Measurements from ENCODE around the gene RELN.

DNA sequence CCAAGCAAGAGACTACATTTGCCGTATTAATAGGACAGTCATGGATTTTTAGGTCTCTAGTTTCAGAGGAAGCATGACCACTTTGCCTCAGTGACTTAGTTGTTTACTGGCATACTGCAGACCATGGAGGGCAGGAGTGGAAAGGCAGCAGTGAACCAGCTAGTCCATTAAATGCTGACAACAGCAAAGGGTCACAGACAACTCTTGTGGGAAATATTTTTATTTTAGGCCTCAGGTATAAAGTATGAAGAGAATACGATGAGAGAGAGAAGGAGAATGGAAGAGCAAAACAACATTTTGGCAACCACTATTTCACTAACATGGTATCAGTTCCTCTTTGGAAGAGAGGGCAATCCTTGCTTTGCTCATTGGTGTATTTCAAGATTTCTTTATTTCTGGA is 118.0 kb downstream of the RELN start:
- TF ChIP-seq, protein P1, sequence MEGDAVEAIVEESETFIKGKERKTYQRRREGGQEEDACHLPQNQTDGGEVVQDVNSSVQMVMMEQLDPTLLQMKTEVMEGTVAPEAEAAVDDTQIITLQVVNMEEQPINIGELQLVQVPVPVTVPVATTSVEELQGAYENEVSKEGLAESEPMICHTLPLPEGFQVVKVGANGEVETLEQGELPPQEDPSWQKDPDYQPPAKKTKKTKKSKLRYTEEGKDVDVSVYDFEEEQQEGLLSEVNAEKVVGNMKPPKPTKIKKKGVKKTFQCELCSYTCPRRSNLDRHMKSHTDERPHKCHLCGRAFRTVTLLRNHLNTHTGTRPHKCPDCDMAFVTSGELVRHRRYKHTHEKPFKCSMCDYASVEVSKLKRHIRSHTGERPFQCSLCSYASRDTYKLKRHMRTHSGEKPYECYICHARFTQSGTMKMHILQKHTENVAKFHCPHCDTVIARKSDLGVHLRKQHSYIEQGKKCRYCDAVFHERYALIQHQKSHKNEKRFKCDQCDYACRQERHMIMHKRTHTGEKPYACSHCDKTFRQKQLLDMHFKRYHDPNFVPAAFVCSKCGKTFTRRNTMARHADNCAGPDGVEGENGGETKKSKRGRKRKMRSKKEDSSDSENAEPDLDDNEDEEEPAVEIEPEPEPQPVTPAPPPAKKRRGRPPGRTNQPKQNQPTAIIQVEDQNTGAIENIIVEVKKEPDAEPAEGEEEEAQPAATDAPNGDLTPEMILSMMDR (IDR thresholded peaks at IDR 0.05), result no peak
- TF ChIP-seq POLR2A (IDR thresholded peaks at IDR 0.05; ENCODE audit: low read depth), result no peak
